GM11168 (cell line): ENCODE results near the gene GNAS.
"Not testable (repeated sequence)": the region's sequence is repeated elsewhere in the genome, so short reads cannot be mapped to it uniquely, and the experiment has no call there.

Experiments used
- in situ Hi-C: fragments of 300-500 bp; cut with MboI; formaldehyde crosslinking; loops from one replicate; pipeline ENCODE4 v1.12.0; 2022; ENCODE audit warnings: low sequenced_read_pairs; ENCODE audit not compliant: unreplicated experiment

Gene GNAS

GRCh38 chr20:58911309-58911708 lies 58.8 kb downstream of the GNAS start:
- in situ Hi-C loops: no loop called here

- in situ Hi-C loops: no loop called here
Observed at GRCh38 chr20:58911970-58912369, 59.5 kb downstream of the GNAS start.

- in situ Hi-C loops: no loop called here
Observed at GRCh38 chr20:58913079-58913478, 60.6 kb downstream of the GNAS start.

DNA sequence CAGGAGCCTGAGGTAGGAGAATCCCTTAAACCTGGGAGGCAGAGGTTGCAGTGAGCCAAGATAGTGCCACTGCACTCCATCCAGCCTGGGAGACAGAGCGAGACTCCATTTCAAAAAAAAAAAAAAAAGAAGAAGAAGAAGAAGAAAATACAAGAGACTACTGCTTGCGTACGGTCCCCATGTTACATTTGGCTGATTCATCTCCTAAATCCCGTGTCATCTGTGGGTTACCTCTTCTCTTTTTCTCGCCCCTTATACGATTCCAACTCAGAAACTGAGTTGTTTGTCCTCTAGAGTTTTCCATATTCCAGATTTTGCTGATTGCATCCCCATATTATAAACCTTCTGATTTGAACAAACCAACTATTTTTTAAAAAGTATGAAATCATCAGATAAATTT lies 66.1 kb downstream of the GNAS start:
- in situ Hi-C loops: no loop called here

DNA sequence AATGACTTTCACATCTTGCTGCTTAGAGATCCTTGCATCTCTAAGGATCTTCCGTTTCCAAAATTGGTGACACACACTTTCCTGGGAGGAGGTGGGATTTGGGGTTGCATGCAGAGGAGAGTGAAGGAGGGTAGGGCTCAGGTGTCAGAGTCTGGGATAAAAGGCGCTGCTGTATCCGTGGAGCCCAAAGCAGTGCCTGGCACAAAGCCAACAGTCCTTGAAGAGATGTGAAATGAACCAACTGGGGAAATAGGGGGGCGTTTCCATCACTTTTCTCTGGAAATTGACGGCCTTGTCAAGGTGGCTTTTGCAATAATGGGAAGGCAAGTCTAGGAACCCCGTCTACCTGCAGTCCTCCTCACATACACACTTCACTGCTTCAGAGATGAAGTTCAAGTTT lies 69.0 kb downstream of the GNAS start:
- in situ Hi-C loops: no loop called here

GRCh38 chr20:58922036-58922435 lies 69.5 kb downstream of the GNAS start:
- in situ Hi-C loops: no loop called here

- in situ Hi-C loops: no loop called here
Observed at GRCh38 chr20:58923117-58923712, 70.7 kb downstream of the GNAS start.

- in situ Hi-C loops: no loop called here
Observed at GRCh38 chr20:58926802-58927489, 74.4 kb downstream of the GNAS start.

- in situ Hi-C loops: no loop called here
Observed at GRCh38 chr20:58927490-58928061, 75.1 kb downstream of the GNAS start.

DNA sequence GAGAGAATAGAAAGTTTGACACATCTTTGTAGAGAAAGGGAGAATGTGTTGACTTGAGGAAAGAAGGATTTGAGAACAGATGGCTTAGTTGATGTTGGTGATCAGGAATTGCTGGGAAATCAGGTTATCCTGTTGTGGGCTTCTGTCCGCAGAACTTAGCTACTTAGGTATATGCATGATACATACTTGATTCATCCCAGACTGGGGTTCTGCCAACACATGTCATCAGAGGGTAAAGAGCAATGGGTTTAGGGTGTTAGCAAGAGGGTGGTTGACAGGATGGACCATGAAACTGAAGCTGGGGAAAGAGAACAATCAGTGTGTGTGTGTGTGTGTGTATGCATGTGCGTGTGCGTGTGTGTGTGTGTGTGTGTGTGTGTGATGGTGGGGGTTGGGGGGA lies 78.0 kb downstream of the GNAS start:
- in situ Hi-C loops: loop anchor here (5.0 kb wide), 1 partner anchor 58 kb away; no protein-coding TSS in a partner anchor

DNA sequence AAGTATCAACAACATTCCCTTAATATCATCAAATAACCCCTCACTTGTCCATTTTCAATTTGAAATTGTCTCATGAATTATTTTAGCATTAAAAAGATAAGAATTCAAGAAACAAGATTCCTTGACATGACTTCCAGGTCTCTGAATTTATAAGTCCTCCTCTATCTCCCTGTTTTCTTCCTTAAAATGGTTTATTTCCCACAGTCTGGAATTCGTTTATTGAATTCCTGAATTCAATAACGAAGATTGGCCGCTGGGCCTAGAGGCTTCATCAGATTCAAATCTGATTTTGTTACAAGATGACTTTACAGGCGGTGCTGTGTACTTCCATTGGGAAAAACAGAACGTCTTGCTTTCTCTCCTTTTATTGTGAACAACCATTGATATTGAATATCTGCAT lies 79.7 kb downstream of the GNAS start:
- in situ Hi-C loops: loop anchor here (5.0 kb wide), 1 partner anchor 60 kb away; no protein-coding TSS in a partner anchor

- in situ Hi-C loops: no loop called here
Observed at GRCh38 chr20:58938078-58938477, 85.6 kb downstream of the GNAS start.

DNA sequence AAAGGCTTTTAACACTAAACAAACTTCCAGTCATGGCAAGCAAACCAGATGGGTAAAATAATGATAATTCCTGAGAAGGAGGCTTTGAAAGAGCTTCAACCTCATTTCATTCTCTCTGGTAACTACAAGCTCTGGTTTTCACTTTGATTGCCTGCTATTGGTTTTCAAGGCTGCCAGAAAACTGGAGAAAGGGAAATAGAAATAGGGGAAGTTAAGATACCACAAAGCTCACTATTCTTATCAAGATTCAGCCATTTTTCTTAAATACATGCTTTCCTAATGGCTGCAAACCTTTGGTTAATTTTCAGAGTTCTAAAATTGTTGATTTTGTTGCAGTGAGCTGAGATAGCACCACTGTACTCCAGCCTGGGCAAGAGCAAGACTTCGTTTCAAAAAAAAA lies 86.0 kb downstream of the GNAS start:
- in situ Hi-C loops: no loop called here

- in situ Hi-C loops: no loop called here
Observed at GRCh38 chr20:58941471-58941870, 89.0 kb downstream of the GNAS start.

GRCh38 chr20:58942549-58942948 lies 90.0 kb downstream of the GNAS start:
- in situ Hi-C loops: no loop called here

GRCh38 chr20:58944610-58945009 lies 92.1 kb downstream of the GNAS start:
- in situ Hi-C loops: no loop called here

DNA sequence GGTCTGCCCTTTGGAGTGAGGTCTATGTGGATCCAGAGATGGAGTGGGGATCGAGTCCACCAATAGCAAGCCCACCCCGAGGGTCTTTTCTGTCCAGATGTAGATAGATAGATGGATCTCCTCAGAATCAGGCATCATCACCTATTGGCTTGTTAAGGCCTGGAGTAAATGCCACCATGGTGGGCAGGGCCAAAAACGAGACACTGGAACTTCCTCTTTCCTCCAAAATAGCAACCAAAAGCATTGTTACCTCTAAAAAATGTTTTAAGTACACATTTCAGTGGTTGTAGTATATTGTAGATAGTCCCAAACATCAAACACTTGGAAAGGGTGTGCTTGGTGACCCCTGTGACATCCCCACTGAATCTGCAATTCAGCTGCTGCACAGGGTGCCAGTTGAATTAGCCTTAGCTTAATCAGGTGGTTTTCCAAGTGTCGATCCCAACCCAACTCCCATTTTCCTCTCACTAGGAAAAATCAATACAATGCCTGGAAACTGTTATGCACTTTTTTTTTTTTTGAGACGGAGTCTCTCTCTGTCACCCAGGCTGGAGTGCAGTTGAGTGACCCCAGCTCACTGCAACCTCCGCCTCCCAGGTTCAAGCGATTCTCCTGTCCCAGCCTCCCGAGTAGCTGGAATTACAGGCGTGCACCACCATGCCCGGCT lies 93.6 kb downstream of the GNAS start:
- in situ Hi-C loops: no loop called here

GRCh38 chr20:58947797-58948388 lies 95.4 kb downstream of the GNAS start:
- in situ Hi-C loops: not testable (repeated sequence)

DNA sequence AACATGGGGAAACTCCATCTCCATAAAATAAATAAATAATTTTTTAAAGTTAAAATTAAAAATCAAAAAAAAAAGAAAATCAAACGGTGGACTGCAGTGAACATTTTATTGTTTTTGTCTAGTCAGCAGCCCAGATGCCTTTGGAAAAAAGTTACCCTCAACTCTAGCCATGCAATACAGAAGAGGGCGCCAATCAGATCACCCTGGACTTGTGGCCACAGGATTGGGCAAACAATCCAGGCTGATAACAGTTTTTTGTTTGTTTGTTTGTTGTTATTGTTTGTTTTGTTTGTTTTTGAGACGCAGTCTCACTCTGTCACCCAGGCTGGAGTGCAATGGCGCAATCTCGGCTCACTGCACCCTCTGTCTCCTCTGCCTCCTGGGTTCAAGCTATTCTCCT lies 98.1 kb downstream of the GNAS start:
- in situ Hi-C loops: no loop called here

- in situ Hi-C loops: no loop called here
Observed at GRCh38 chr20:58953050-58953449, 100.5 kb downstream of the GNAS start.

DNA sequence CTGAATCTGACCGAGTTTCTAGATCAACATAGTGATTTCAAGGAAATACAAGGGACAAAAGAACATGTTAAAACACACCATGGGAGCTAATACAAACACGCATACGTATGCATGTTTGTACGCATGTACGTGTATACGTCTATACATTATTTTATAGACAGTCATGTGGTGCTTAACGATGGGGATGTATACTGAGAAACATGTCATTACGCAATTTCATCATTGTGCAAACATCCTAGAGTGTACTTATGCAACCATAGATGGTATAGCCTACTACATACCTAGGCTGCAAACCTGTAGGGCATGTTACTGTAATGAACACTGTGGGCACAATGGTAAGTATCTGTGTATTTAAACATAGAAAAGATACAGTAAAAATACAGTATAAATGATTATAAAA lies 103.6 kb downstream of the GNAS start:
- in situ Hi-C loops: no loop called here
